ENCODE measurements around the gene ECI2.

ECI2 gene

GRCh38 chr6:4138186-4138585, 2.8 kb upstream of the ECI2 start:
- no peak for DNase-seq (ENCODE audit: low read depth)

DNA sequence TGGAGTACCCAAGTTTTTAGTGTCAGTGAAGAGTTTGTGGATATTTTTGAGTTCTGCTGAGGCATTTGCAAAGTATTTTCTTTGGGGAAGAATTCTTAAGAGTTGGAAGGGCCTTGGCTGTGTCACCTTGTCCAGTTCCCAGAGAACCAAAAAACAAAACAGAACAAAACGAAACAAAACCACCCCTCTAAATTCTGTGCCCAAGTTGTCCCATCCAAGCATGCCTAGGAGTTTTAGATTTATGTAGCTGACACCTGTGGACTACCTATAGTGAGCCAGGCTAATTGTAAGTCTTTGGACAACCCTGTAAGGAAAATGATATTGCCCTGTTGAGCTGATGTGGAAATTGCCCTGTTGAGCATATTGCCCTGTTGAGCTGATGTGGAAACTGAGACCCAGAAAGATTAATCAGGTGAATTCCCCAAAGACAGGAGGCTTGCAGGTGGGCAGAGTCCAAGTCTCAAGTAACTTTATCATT, 1.0 kb upstream of the ECI2 start:
- DNase-seq (ENCODE audit: low read depth), result no peak

- DNase-seq (ENCODE audit: low read depth), result peak; percentile 98
Measured at GRCh38 chr6:4135665-4136353, 434 bp upstream of the ECI2 start.

DNA sequence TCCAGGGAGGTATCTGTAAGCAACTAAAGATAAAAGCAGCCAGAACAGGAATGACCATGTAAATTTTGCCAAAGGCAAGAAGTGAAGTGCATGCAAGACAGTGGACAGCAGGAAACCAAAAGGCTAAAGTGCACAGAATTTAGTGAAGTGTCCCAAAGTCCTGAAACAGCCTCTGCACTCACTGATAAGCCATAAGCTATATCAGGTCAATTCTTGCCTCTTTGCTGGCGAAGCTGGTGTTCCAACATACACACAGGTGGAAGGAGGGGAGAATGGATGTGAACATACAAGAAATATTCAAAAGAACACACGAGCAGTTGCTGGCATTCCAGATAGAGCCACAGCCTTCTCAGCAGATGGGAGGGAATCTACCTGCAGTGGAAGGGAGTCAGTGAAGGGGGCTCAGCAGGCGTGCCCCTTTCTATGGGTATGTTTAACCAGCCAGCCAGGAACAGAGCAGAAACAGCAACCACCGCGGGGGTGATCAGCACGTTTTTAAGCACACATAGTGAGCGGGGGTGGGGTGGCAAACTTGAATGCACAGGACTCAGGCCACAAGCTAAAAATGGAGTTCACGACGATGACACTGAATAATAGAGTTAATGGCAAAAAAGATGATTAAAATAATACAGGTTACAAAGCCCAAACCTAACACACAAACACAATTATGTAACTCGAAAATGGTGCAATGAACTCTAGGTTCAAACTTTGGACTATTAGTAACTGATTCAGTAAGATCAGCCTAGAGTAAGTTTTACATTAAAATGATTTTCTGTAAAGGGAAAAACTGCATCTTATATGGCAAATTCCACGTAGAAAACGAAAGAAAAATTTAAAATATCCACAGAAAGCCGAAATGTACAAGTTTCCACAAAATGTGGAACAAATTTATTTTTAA, 1.2 kb downstream of the ECI2 start:
- no peak for DNase-seq (ENCODE audit: low read depth)

DNA sequence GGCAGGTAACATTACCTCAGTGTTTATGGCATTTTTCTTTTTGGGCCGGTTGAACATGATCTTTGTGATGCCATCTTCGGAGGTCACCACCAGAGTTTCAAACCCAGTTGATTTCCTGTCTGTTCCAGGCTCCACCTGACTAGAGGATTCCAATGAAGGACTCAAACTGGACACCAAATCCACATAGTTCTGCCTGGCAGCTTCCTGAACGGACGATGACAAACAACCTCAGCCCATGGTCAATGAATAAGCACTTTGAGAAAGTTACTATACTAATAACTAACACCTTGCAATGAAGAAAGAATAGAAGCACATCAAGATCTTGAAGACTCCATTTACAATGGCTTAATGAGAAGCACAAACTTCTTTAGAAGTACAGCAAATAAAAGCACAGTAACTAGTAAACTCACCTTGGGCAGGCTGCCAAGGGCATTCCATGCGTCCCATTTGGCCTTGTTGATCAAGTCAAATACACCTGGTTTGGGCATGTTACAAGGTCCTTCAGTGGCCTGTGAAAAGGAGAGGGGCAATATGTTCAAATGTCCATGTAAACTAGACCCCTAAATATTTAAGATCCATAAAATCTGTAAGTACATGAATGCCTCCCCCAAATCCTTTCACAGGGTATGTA, 4.9 kb downstream of the ECI2 start:
- DNase-seq (ENCODE audit: low read depth), result no peak

GRCh38 chr6:4129446-4129845, 5.9 kb downstream of the ECI2 start:
- no peak for DNase-seq (ENCODE audit: low read depth)

GRCh38 chr6:4128748-4129147, 6.6 kb downstream of the ECI2 start:
- DNase-seq (ENCODE audit: low read depth), result no peak

DNA sequence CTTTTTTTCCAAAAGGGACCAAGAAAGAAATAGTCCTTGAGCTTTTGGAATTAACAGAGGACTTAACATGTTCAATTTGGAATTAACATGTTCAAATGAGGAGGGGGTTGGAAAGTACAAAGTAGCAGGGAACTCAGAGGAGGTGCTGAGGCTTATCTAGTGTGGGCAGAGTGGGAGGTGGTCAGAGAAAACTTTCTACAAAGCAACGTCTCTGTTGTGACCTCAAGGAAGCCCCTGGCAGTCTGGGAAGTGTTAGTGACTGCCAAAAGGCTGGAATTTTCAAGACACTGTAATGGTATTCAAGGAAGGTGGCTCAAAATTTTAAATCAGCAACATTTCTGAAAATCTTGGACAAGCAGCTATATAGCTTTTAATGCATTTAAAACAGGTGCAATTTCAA, 7.3 kb downstream of the ECI2 start:
- DNase-seq (ENCODE audit: low read depth), result no peak

GRCh38 chr6:4125933-4126864, 9.2 kb downstream of the ECI2 start:
- DNase-seq (ENCODE audit: low read depth), result peak; percentile 79

- no peak for DNase-seq (ENCODE audit: low read depth)
Measured at GRCh38 chr6:4125500-4125899, 9.9 kb downstream of the ECI2 start.

DNA sequence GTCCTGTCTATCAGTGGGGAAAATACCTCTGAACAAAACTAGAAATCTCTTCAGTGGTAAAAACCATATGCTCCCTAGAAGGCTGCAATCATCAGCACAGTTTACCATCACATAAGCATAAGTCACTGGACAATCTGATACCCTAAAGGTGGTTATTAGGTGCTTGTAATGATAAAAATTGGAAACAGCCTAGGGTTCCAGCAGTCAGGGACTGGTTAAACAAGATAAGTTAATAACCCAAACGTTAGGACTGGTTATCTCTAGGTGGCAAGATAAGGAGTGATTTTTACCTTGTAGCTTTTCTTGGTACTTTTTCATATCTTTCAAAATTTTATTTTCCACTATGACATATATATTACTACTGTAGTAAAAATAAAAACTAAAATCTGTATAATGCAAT, 11.0 kb downstream of the ECI2 start:
- DNase-seq (ENCODE audit: low read depth), result no peak

DNA sequence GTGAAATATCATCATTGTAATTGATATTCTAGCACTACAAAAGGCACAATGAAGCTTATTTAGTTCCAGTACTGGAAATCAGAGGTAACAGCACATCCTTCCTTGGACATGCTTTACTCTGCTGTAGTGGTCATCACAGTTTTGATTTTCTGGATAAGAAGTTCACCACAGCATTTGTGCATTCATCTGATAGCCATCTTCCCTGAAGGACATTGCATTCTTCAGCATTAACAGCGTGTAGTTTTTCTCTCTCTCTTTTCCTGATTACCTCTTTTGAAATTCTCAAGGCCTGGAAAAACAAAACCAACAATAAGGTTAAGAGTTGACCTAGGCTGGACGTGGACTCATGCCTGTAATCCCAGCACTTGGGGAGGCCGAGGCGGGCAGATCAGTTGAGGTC, 19.6 kb downstream of the ECI2 start:
- DNase-seq (ENCODE audit: low read depth), result no peak

GRCh38 chr6:4114123-4114522, 21.3 kb downstream of the ECI2 start:
- no peak for DNase-seq (ENCODE audit: low read depth)

GRCh38 chr6:4113649-4114048, 21.7 kb downstream of the ECI2 start:
- peak; percentile 16 for DNase-seq (ENCODE audit: low read depth)

- DNase-seq (ENCODE audit: low read depth), result no peak
Measured at GRCh38 chr6:4112366-4112765, 23.0 kb downstream of the ECI2 start.

GRCh38 chr6:4109363-4109815, 26.0 kb downstream of the ECI2 start:
- DNase-seq (ENCODE audit: low read depth), result peak; percentile 89

GRCh38 chr6:4108561-4109093, 26.7 kb downstream of the ECI2 start:
- DNase-seq (ENCODE audit: low read depth), result no peak

DNA sequence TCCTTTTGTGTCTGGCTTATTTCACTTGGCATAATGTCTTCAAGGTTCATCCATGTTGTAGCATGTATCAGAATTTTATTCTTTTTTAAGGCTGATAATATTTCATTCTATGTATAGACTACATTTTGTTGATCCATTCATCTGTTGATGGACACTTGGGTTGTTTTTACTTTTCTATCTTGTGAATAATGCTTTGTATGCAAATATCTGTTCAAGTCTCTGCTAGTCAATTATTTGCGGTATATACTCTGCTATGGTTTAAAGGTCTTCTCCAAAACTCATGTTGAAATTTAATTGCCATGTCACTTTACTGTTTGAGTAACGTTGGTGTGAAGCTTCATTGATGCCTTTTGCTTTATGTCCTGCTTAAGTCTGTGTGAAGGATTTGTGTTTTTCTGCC, 27.5 kb downstream of the ECI2 start:
- DNase-seq (ENCODE audit: low read depth), result no peak

DNA sequence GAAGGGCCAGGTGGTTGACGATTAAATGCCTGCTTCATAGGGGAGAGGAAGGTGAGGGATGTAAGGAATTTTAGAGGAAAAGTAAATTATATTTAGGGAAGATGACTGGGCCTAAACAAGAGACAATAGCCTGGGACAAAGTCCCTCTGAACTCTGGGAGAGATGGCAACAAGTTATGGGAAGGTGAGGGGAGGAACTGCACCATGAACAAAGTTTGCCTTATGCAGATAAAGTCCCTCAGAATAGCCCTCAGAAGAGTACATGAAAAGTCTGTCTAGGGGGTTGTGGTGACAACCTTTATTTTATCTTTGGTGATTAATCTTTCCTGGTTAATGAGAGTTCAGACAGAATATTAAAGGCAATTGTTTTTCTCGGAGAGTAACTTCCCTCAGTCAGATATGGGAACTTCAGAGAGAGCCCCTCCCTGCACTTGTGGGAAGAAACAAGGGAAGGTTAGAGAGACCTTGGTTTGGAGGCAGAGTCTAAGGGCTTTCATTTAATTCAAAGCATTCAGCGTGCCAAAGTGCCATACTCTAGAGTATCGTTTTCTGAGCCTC, 29.3 kb downstream of the ECI2 start:
- no peak for DNase-seq (ENCODE audit: low read depth)

DNA sequence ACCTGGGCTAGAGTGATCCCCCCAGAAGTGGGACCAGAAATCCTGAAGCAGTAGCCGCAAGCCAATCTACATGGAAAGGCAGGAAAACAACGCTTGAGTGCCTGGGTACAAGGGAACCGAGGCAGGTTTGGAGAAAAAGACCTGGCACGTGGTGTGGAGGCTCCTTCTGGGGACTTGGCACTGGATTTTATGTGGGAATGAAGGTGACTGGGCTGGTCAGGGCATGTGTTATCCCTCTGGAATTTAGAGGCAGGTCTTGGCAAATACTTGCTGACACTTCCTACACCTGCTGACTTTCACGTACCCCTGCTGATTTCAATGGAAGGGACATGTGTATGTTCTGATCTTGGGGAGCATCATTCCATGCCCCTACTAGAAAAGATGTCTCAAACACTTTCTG, 31.4 kb downstream of the ECI2 start:
- DNase-seq (ENCODE audit: low read depth), result no peak

- no peak for DNase-seq (ENCODE audit: low read depth)
Measured at GRCh38 chr6:4102687-4103244, 32.6 kb downstream of the ECI2 start.
